Omental fat pad (tissue), 4 donors: ENCODE data around the gene GRXCR1. TPM values are rescaled to one million over a fixed set of nuclear protein-coding genes. Genes with fewer than 3 reads are reported as not detected.

Source experiments
- ATAC-seq: fragments of 150-250 bp; one replicate; pipeline ENCODE4 v1.9.1; 2016; ENCODE audit warnings: mild to moderate bottlenecking, moderate library complexity; ENCODE audit not compliant: low FRiP score
- DNase-seq: peaks from one replicate; pipeline ENCODE4 v3.0.0-alpha.2; 2019; ENCODE audit warnings: low spot score
- CTCF ChIP-seq, 3 donors: fragments of 450-650 bp; IDR thresholded peaks; one replicate each; pipeline ENCODE4 v1.5.1; 2016 to 2017; ENCODE audit warnings: antibody characterized with exemption in 3 of 3, mild to moderate bottlenecking in 3 of 3, moderate library complexity in 2 of 3
- total RNA-seq, 4 donors: library from RNA; depleted of rRNA; stranded (reverse); fragments of >200 nt; gene quantifications; one replicate each; pipeline ENCODE4 v1.1.0, GENCODE V29; 2016

GRXCR1 gene
- total RNA-seq, 4 donors from 2014 or later = not detected

GRCh38 chr4:42925921-42926320 lies 33.4 kb downstream of the GRXCR1 start:
- ATAC-seq (no peak), DNase-seq (no peak)
- TF ChIP-seq CTCF (IDR thresholded peaks at IDR 0.05) = no peak

GRCh38 chr4:42927946-42928345 lies 35.4 kb downstream of the GRXCR1 start:
- ATAC-seq (no peak), DNase-seq (no peak)
- no peak for TF ChIP-seq CTCF (IDR thresholded peaks at IDR 0.05)

DNA sequence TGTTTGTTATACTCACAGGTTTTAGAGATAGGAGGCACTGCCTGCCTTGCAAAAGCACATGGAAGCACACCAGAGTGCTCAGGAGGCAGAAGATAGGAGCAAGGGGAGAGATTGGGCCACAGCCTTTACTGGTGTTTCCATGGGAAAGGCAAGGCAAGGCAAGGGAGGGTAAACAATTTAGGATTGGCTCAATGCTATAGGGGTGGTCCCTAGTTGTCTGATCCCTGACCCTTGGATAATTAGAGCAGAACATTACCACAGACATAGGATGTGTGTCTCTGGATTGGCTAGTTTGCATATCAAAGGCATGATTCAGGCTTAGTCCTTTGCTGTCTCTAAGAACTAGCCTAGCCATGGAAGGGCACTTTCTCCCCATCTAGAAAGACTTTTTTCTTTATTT lies 36.1 kb downstream of the GRXCR1 start:
- ATAC-seq (no peak), DNase-seq (no peak)
- no peak for TF ChIP-seq CTCF (IDR thresholded peaks at IDR 0.05)

- no peak for TF ChIP-seq CTCF (IDR thresholded peaks at IDR 0.05)
- DNase-seq = no peak
- ATAC-seq = no peak
Measured at GRCh38 chr4:42942216-42942615, 49.7 kb downstream of the GRXCR1 start.

DNA sequence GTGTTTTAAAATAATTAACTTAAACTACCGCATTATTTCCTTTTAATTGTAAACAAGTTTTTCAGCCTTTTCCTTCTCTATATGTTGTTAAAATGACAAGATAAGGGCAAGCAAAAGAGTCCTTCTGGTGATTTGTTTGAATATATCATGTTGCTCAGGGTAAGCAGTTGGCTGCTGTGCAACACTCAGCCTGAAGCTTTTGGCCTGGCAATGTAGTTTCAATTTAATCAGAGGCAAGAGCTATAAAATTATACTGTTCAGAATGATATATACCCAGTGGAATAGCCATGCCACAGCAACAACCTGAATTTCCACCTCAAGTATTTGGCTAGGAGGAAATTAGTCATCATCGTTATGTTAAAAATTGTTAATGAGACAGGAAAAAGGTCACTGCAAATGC lies 53.4 kb downstream of the GRXCR1 start:
- TF ChIP-seq CTCF (IDR thresholded peaks at IDR 0.05) = no peak
- no peak for DNase-seq
- no peak for ATAC-seq

- no peak for ATAC-seq
- no peak for DNase-seq
- no peak for TF ChIP-seq CTCF (IDR thresholded peaks at IDR 0.05)
Measured at GRCh38 chr4:42953321-42953720, 60.8 kb downstream of the GRXCR1 start.

DNA sequence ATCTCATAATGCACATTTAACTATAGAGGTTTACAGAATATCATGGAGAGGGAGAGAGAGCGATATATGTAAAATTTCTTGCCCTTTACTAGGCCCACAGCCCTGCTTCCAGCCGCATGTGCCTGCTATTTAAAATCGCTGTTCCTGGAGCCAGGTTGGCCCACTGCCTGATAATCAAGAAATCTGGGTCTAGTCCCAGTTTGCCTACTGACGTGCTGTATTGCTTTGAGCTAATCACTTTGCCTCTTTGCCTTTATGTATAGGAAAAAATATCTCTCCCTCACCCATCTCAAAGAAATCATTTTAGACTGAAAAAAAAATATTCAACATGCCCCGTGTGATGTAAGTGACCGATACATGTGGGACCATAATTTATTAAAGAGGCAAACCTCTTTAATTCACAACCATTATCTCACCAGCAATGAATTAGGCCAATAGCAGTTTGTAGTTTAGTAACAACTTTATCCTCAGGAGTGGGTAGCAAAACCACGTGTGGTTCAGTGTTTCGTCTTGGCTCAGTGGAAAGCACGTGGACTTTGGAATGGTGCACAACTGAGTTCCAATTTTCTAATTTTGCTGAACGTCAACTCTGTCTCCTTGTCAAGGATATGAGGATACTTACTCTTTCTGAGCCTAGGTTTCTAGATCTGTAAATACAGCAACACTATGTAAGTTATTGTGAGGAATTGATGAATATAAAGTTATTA lies 62.6 kb downstream of the GRXCR1 start:
- TF ChIP-seq CTCF (IDR thresholded peaks at IDR 0.05) = no peak
- no peak for ATAC-seq
- DNase-seq = no peak
